HL-60 (cell line): ENCODE results near the gene MOB2.

Source experiments
- CTCF ChIP-seq: IDR thresholded peaks from one replicate; pipeline ENCODE4 v1.5.1; 2011; ENCODE audit warnings: low read length, control low read depth, inconsistent platforms; ENCODE audit not compliant: insufficient read depth
- POLR2AphosphoS5 ChIP-seq: IDR thresholded peaks from 2 replicates; pipeline ENCODE4 v1.6.1; 2012; ENCODE audit warnings: low read depth
- REST ChIP-seq: IDR thresholded peaks from 2 replicates; pipeline ENCODE4 v1.6.1; 2012; ENCODE audit warnings: low read depth; ENCODE audit not compliant: insufficient replicate concordance
- SPI1 ChIP-seq: IDR thresholded peaks from 2 replicates; pipeline ENCODE4 v1.6.1; 2012; ENCODE audit warnings: low read depth, mild to moderate bottlenecking, borderline replicate concordance

- no peak for TF ChIP-seq CTCF
- TF ChIP-seq POLR2AphosphoS5: no peak
- no peak for TF ChIP-seq REST
- TF ChIP-seq SPI1: no peak
These were observed 14.2 kb upstream of the MOB2 start for GRCh38 chr11:1500466-1501420.
